SK-N-SH (cell line): Measurements from ENCODE around the gene TSSK1B. TPM values are rescaled to one million over a fixed set of nuclear protein-coding genes. Genes with fewer than 3 reads are reported as not detected.

Experiments used
- CTCF ChIA-PET: fragments of 300-600, 350-600 bp; formaldehyde crosslinking; extraction: SDS; loops from one replicate; lab custom pipeline; 2021; lab: Yijun Ruan, JAX
- POLR2A ChIA-PET: fragments of 350-600 bp; sonication (Branson Sonifier 250); formaldehyde crosslinking; extraction: SDS; loops from one replicate; lab custom pipeline; 2020; ENCODE audit warnings: antibody characterized with exemption, inconsistent platforms; lab: Yijun Ruan, JAX
- DNase-seq: peaks from one replicate; pipeline ENCODE4 v3.0.0; 2012
- H2AFZ ChIP-seq: fragments of 200-600 bp; sonication (generic); 2 replicates; pipeline ENCODE4 v1.8.1; 2016; ENCODE audit warnings: antibody characterized with exemption, mild to moderate bottlenecking, low read depth
- H3F3A ChIP-seq: fragments of 200-600 bp; sonication (generic); replicated peaks from 2 replicates; pipeline ENCODE3; 2016; ENCODE audit warnings: antibody characterized with exemption, mild to moderate bottlenecking; ENCODE audit not compliant: insufficient read depth
- H3K27ac ChIP-seq, 2 experiments: fragments of 200-500 bp in 1 of 2; fragments of 200-600 bp in 1 of 2; sonication (Bioruptor generic) in 1 of 2; sonication (generic), shearing (Covaris generic) in 1 of 2; 2 replicates each; pipeline versions ENCODE4 v1.5.1 to v1.6.1; 2014 to 2016; ENCODE audit warnings: low read depth in 2 of 2, inconsistent platforms in 1 of 2, low read length in 1 of 2, mild to moderate bottlenecking in 1 of 2, mixed read lengths in 1 of 2
- H3K27me3 ChIP-seq: fragments of 200-600 bp; sonication (generic), shearing (Covaris generic); 2 replicates; pipeline ENCODE4 v1.6.1; 2016; ENCODE audit warnings: mixed run types; ENCODE audit not compliant: insufficient read depth
- H3K36me3 ChIP-seq, 2 experiments: fragments of 200-500 bp in 1 of 2; fragments of 200-600 bp in 1 of 2; sonication (Bioruptor generic) in 1 of 2; sonication (generic) in 1 of 2; replicated peaks in 1 of 2; 2 replicates each; pipeline versions ENCODE3 to v1.5.1; 2014 to 2016; ENCODE audit warnings: low read length in 1 of 2, mild to moderate bottlenecking in 1 of 2; ENCODE audit not compliant: insufficient read depth in 2 of 2, control insufficient read depth in 1 of 2
- H3K4me1 ChIP-seq, 2 experiments: fragments of 200-500 bp in 1 of 2; fragments of 200-600 bp in 1 of 2; sonication (Bioruptor generic) in 1 of 2; sonication (generic), shearing (Covaris generic) in 1 of 2; 2 replicates each; pipeline versions ENCODE4 v1.5.1 to v1.6.1; 2014 to 2016; ENCODE audit warnings: low read depth in 1 of 2, low read length in 1 of 2, mixed run types in 1 of 2; ENCODE audit not compliant: insufficient read depth in 2 of 2, control insufficient read depth in 1 of 2
- H3K4me2 ChIP-seq: fragments of 200-600 bp; sonication (generic), shearing (Covaris generic); 2 replicates; pipeline ENCODE4 v1.6.1; 2017; ENCODE audit warnings: mixed run types
- H3K4me3 ChIP-seq, 2 experiments: fragments of 200-500 bp in 1 of 2; fragments of 200-600 bp in 1 of 2; sonication (Bioruptor generic) in 1 of 2; sonication (generic), shearing (Covaris generic) in 1 of 2; 2 replicates each; pipeline versions ENCODE4 v1.5.1 to v1.8.1; 2014 to 2016; ENCODE audit warnings: low read depth in 2 of 2, inconsistent platforms in 1 of 2, low read length in 1 of 2, mild to moderate bottlenecking in 1 of 2, mixed read lengths in 1 of 2, moderate library complexity in 1 of 2
- H3K79me2 ChIP-seq: fragments of 200-600 bp; sonication (generic); 2 replicates; pipeline ENCODE4 v1.8.1; 2017; ENCODE audit warnings: mild to moderate bottlenecking; ENCODE audit not compliant: insufficient read depth
- H3K9ac ChIP-seq: fragments of 200-600 bp; sonication (generic); 2 replicates; pipeline ENCODE4 v1.6.1; 2017; ENCODE audit warnings: mixed run types
- H3K9me2 ChIP-seq: fragments of 200-600 bp; sonication (generic); 2 replicates; pipeline ENCODE4 v1.6.1; 2017; ENCODE audit warnings: mixed run types
- H3K9me3 ChIP-seq: fragments of 200-600 bp; sonication (generic); 2 replicates; pipeline ENCODE4 v1.6.1; 2017; ENCODE audit warnings: mixed run types, mild to moderate bottlenecking, moderate library complexity
- H4K20me1 ChIP-seq: fragments of 200-600 bp; sonication (generic); 2 replicates; pipeline ENCODE4 v1.6.1; 2017; ENCODE audit warnings: mild to moderate bottlenecking, mixed run types; ENCODE audit not compliant: insufficient read depth
- CHD2 ChIP-seq: fragments of 150-350 bp; IDR thresholded peaks from 2 replicates; pipeline ENCODE4 v1.6.1; 2018; ENCODE audit warnings: low read length; ENCODE audit not compliant: partially characterized antibody
- CTCF ChIP-seq: fragments of 200-600 bp; sonication (generic); IDR thresholded peaks from 2 replicates; pipeline ENCODE4 v1.6.1; 2017; ENCODE audit warnings: antibody characterized with exemption, mild to moderate bottlenecking, moderate library complexity
- ELF1 ChIP-seq: IDR thresholded peaks from 2 replicates; pipeline ENCODE4 v1.4.0; 2012
- EZH2phosphoT487 ChIP-seq: fragments of 200-600 bp; sonication (generic); IDR thresholded peaks from 2 replicates; pipeline ENCODE4 v1.6.1; 2017; ENCODE audit warnings: low read depth, mixed run types, mild to moderate bottlenecking, antibody characterized with exemption, moderate library complexity, borderline replicate concordance
- FOSL2 ChIP-seq: IDR thresholded peaks from 2 replicates; pipeline ENCODE4 v1.4.0; 2012; ENCODE audit warnings: low read depth, mild to moderate bottlenecking, moderate library complexity, borderline replicate concordance
- JUND ChIP-seq: IDR thresholded peaks from 2 replicates; pipeline ENCODE4 v1.4.0; 2012
- MEF2A ChIP-seq: IDR thresholded peaks from 2 replicates; pipeline ENCODE4 v1.4.0; 2012; ENCODE audit warnings: low read depth, borderline replicate concordance
- MXI1 ChIP-seq: IDR thresholded peaks from 2 replicates; pipeline ENCODE4 v1.6.1; 2012; ENCODE audit warnings: mild to moderate bottlenecking, low read depth, low read length, improper control_type of control experiment
- NFIC ChIP-seq: IDR thresholded peaks from 2 replicates; pipeline ENCODE4 v1.4.0; 2012; ENCODE audit warnings: borderline replicate concordance
- NRF1 ChIP-seq: IDR thresholded peaks from 2 replicates; pipeline ENCODE4 v1.6.1; 2012; ENCODE audit warnings: low read depth, mild to moderate bottlenecking, low read length
- PBX3 ChIP-seq: IDR thresholded peaks from 2 replicates; pipeline ENCODE4; 2012
- TCF12 ChIP-seq: IDR thresholded peaks from 2 replicates; pipeline ENCODE4 v1.4.0; 2012
- USF2 ChIP-seq: fragments of 150-350 bp; IDR thresholded peaks from 2 replicates; pipeline ENCODE4 v1.6.1; 2017; ENCODE audit warnings: antibody characterized with exemption, low read length, low read depth, borderline replicate concordance
- YY1 ChIP-seq: IDR thresholded peaks from 2 replicates; pipeline ENCODE4 v1.4.0; 2012; ENCODE audit warnings: low read depth, mild to moderate bottlenecking
- ZBTB33 ChIP-seq: IDR thresholded peaks from 2 replicates; pipeline ENCODE4 v1.4.0; 2012; ENCODE audit warnings: low read depth, borderline replicate concordance
- WGBS: methylation state at CpG from one replicate; pipeline ENCODE4 v1.1.6; 2017; ENCODE audit warnings: low lambda C conversion rate; 5-methylcytosine and 5-hydroxymethylcytosine counted together
- polyA plus RNA-seq, 3 experiments: library from polyadenylated mRNA; depleted of rRNA; stranded (reverse); fragments of >200 nt; gene quantifications; 2 replicates each; pipeline ENCODE4 v1.2.3, GENCODE V29; 2012

Gene TSSK1B
- polyA plus RNA-seq, 1 of the 3 experiments (the other 2 are of a cell fraction): 0.05 TPM

- Histone ChIP-seq H3K9me2 (no peaks in the 10 kb centered on the region), H3K4me3 (no peak overlapping the region), H3F3A (no peaks in the 10 kb centered on the region), H2AFZ (no peak overlapping the region), H3K9me3 (no peaks in the 10 kb centered on the region), H4K20me1 (no peaks in the 10 kb centered on the region), H3K4me1 (no peaks in the 10 kb centered on the region; a peak in 1 of 4 replicates), H3K9ac (no peak overlapping the region), H3K36me3 (no peaks in the 10 kb centered on the region), H3K79me2 (no peaks in the 10 kb centered on the region), H3K4me2 (no peak overlapping the region), H3K27ac (no peak overlapping the region), H3K27me3 (no peaks in the 10 kb centered on the region)
- ChIA-PET CTCF (no interaction called here), POLR2A (no interaction called here)
- no peak for TF ChIP-seq JUND
- no peak for TF ChIP-seq NRF1
- no peak for TF ChIP-seq ZBTB33
- no peak for TF ChIP-seq YY1
- no peak for TF ChIP-seq CHD2
- no peak for TF ChIP-seq MEF2A
- TF ChIP-seq NFIC: no peak
- no peak for TF ChIP-seq TCF12
- TF ChIP-seq EZH2phosphoT487: no peak
- DNase-seq: no peak
- WGBS: 76% methylated on average over 38 of the region's 38 CpGs
Observed at GRCh38 chr5:113433862-113434612, 752 bp downstream of the TSSK1B start.

- CTCF ChIA-PET: interaction anchor here (1.6 kb wide), 1 partner anchor 11 kb away, joined by 3 read pairs; no protein-coding TSS in a partner anchor
Observed at GRCh38 chr5:113433071-113433470, 1.7 kb downstream of the TSSK1B start.

More at GRCh38 chr5:113433071-113433470, 1.7 kb downstream of the TSSK1B start:
- POLR2A ChIA-PET: no interaction called here
- WGBS: 67% methylated on average over 12 of the region's 21 CpGs
- Histone ChIP-seq H3K27ac (no peak overlapping the region), H3F3A (no peaks in the 10 kb centered on the region), H3K36me3 (no peaks in the 10 kb centered on the region), H3K9ac (no peak overlapping the region), H3K4me1 (no peaks in the 10 kb centered on the region; a peak in 1 of 4 replicates), H3K27me3 (no peaks in the 10 kb centered on the region), H3K4me3 (no peak overlapping the region), H3K79me2 (no peaks in the 10 kb centered on the region), H3K4me2 (no peak overlapping the region), H3K9me3 (no peaks in the 10 kb centered on the region), H2AFZ (no peak overlapping the region), H3K9me2 (no peaks in the 10 kb centered on the region), H4K20me1 (no peaks in the 10 kb centered on the region)
- TF ChIP-seq FOSL2 (no peak), ELF1 (no peak), MXI1 (no peak), USF2 (no peak), PBX3 (no peak), EZH2phosphoT487 (no peak), CTCF (no peak)
- no peak for DNase-seq
